GM12878 (cell line): ENCODE data around the gene EIF4EBP2. TPM values are rescaled to one million over a fixed set of nuclear protein-coding genes. Genes with fewer than 3 reads are reported as not detected.

Experiments
- ATAC-seq: fragments of 200-7000 bp; cut with Tn5 transposase; 3 replicates; pipeline ENCODE4 v1.9.1; 2020; ENCODE audit warnings: mild to moderate bottlenecking, moderate library complexity
- BruUV-seq: library from RNA; stranded (reverse); fragments of 400-500 nt; replicated peaks from 2 replicates; lab custom pipeline; 2021; lab: Mats Ljungman, UMichigan
- CTCF ChIA-PET: fragments of 300-600 bp; sonication (Branson Sonifier 250); formaldehyde crosslinking; extraction: SDS; loops from one replicate; lab custom pipeline; 2021; ENCODE audit warnings: inconsistent platforms; lab: Yijun Ruan, JAX
- POLR2A ChIA-PET: fragments of 350-600 bp; formaldehyde crosslinking; extraction: SDS; loops from one replicate; lab custom pipeline; 2021; ENCODE audit warnings: inconsistent platforms; lab: Charles Lee
- RAD21 ChIA-PET: fragments of 300-600 bp; sonication (Branson Sonifier 250); formaldehyde crosslinking; loops from one replicate; lab custom pipeline; 2023; ENCODE audit warnings: antibody characterized with exemption; ENCODE audit not compliant: unreplicated experiment; lab: Charles Lee
- SMC1A ChIA-PET: fragments of 300-600 bp; sonication (Branson Sonifier 250); formaldehyde crosslinking; loops from one replicate; lab custom pipeline; 2023; ENCODE audit not compliant: unreplicated experiment, uncharacterized antibody; lab: Charles Lee
- DNase-seq: peaks from one replicate; pipeline ENCODE4 v3.0.0-alpha.2; 2011; ENCODE audit warnings: low read depth, low spot score
- FAIRE-seq: peaks from 3 replicates; lab custom pipeline; 2011; peaks lifted over from hg19 to GRCh38; lab: Jason Lieb, UNC
- H2AFZ ChIP-seq: 2 replicates; pipeline ENCODE4 v1.6.0; 2011; ENCODE audit warnings: low read depth, low read length, control low read depth; ENCODE audit not compliant: control insufficient read depth
- H3K27ac ChIP-seq: 2 replicates; pipeline ENCODE4 v1.5.1; 2011; ENCODE audit warnings: control low read depth; ENCODE audit not compliant: control insufficient read depth, insufficient read depth
- H3K27me3 ChIP-seq, 2 experiments: replicated peaks in 1 of 2; 2 replicates each; pipeline versions ENCODE4 v1.6.0 to v1.6.1; 2011; ENCODE audit warnings: low read length in 1 of 2; ENCODE audit not compliant: control insufficient read depth in 2 of 2, insufficient read depth in 2 of 2
- H3K36me3 ChIP-seq, 2 experiments: 2 replicates each; pipeline ENCODE4 v1.5.1; 2011; ENCODE audit warnings: low read length in 1 of 2; ENCODE audit not compliant: control insufficient read depth in 2 of 2, insufficient read depth in 2 of 2
- H3K4me1 ChIP-seq: 2 replicates; pipeline ENCODE4 v1.6.1; 2011; ENCODE audit warnings: mild to moderate bottlenecking, low read length, moderate library complexity, mixed read lengths; ENCODE audit not compliant: control insufficient read depth, insufficient read depth
- H3K4me2 ChIP-seq: 2 replicates; pipeline ENCODE4 v1.6.0; 2011; ENCODE audit warnings: control low read depth; ENCODE audit not compliant: control insufficient read depth, insufficient read depth
- H3K4me3 ChIP-seq: fragments of 200-600 bp; sonication (generic); 2 replicates; pipeline ENCODE4 v1.5.1; 2016
- H3K79me2 ChIP-seq: 2 replicates; pipeline ENCODE4 v1.6.0; 2011; ENCODE audit warnings: low read length; ENCODE audit not compliant: control insufficient read depth, insufficient read depth
- H3K9ac ChIP-seq: 2 replicates; pipeline ENCODE4 v1.8.0; 2011; ENCODE audit warnings: low read length, control low read depth, mixed read lengths; ENCODE audit not compliant: control insufficient read depth, insufficient read depth
- H3K9me3 ChIP-seq: replicated peaks from 3 replicates; pipeline ENCODE4 v1.5.1; 2011; ENCODE audit warnings: mild to moderate bottlenecking, low read length; ENCODE audit not compliant: control insufficient read depth, insufficient read depth
- H4K20me1 ChIP-seq: 2 replicates; pipeline ENCODE4 v1.6.0; 2011; ENCODE audit not compliant: control insufficient read depth, insufficient read depth
- BACH1 ChIP-seq: fragments of 450-650 bp; IDR thresholded peaks from 2 replicates; pipeline ENCODE4 v1.6.1; 2017; ENCODE audit warnings: mild to moderate bottlenecking, borderline replicate concordance
- CEBPB ChIP-seq, 2 experiments: fragments of 150-350 bp in 1 of 2; IDR thresholded peaks; 2 replicates each; pipeline ENCODE4 v1.6.1; 2012 to 2014; ENCODE audit warnings: low read depth in 2 of 2, low read length in 2 of 2, borderline replicate concordance in 1 of 2, inconsistent platforms in 1 of 2
- EP300 ChIP-seq, 2 experiments: fragments of 150-350 bp in 1 of 2; IDR thresholded peaks; 2 replicates each; pipeline ENCODE4 v1.6.1; 2011 to 2012; ENCODE audit warnings: low read depth in 2 of 2, low read length in 2 of 2, borderline replicate concordance in 1 of 2, improper control_type of control experiment in 1 of 2, inconsistent platforms in 1 of 2; ENCODE audit not compliant: control insufficient read depth in 1 of 2
- ETV6 ChIP-seq, 2 experiments: fragments of 450-650 bp in 1 of 2; IDR thresholded peaks in 1 of 2; conservative IDR thresholded peaks in 1 of 2; 2 replicates each; pipeline ENCODE4 v1.6.1; 2014; ENCODE audit warnings: antibody characterized with exemption in 1 of 2, borderline replicate concordance in 1 of 2, low read depth in 1 of 2, mild to moderate bottlenecking in 1 of 2, moderate library complexity in 1 of 2
- KLF5 ChIP-seq: fragments of 450-650 bp; IDR thresholded peaks from 2 replicates; pipeline ENCODE4 v1.6.1; 2014; ENCODE audit warnings: mild to moderate bottlenecking; ENCODE audit not compliant: partially characterized antibody
- TCF12 ChIP-seq: IDR thresholded peaks from 2 replicates; pipeline ENCODE4 v1.6.1; 2011; ENCODE audit warnings: low read depth, mild to moderate bottlenecking, low read length
- USF1 ChIP-seq: IDR thresholded peaks from 2 replicates; pipeline ENCODE4 v1.6.1; 2011; ENCODE audit warnings: borderline replicate concordance, low read depth, mild to moderate bottlenecking, moderate library complexity, mixed read lengths, low read length; ENCODE audit not compliant: insufficient read depth; ENCODE audit errors: extremely low read length
- YY1 ChIP-seq: IDR thresholded peaks from 2 replicates; pipeline ENCODE4 v1.6.1; 2011; ENCODE audit warnings: low read depth, mild to moderate bottlenecking, low read length
- ZBTB40 ChIP-seq: fragments of 450-650 bp; IDR thresholded peaks from 2 replicates; pipeline ENCODE4 v1.6.1; 2016; ENCODE audit warnings: mild to moderate bottlenecking, moderate library complexity, borderline replicate concordance
- ZNF592 ChIP-seq: fragments of 450-650 bp; IDR thresholded peaks from 2 replicates; pipeline ENCODE4 v1.6.1; 2017; ENCODE audit warnings: mild to moderate bottlenecking, moderate library complexity
- WGBS: methylation state at CpG from one replicate; pipeline ENCODE4 v1.1.6; 2016; ENCODE audit warnings: low lambda C conversion rate; ENCODE audit not compliant: insufficient replicate concordance, insufficient coverage; ENCODE audit errors: missing lambda C conversion rate; 5-methylcytosine and 5-hydroxymethylcytosine counted together
- in situ Hi-C: fragments of 300-500 bp; cut with MboI; formaldehyde crosslinking; loops from 9 replicates; pipeline ENCODE4 v1.14.3; 2018; ENCODE audit warnings: mixed read lengths
- intact Hi-C: fragments of 100-400 bp; cut with micrococcal nuclease; formaldehyde crosslinking; loops from one replicate; pipeline ENCODE4 v1.14.2; 2022; ENCODE audit not compliant: unreplicated experiment
- polyA plus RNA-seq, 11 experiments: library from polyadenylated mRNA; depleted of rRNA in 4 of 11; unstranded in 6 of 11; stranded (reverse) in 5 of 11; fragments of >200 nt; fragmentation: Nextera tagmentation in 4 of 11; fragmentation: Illumina TruSeq in 1 of 11; extraction: Ambion mirVana in 4 of 11; extraction: Trizol in 1 of 11; gene quantifications; 1 replicate in 1 of 11; 2 replicates in 10 of 11; pipeline versions ENCODE4 v1.2.1 to v1.2.3, GENCODE V29; 2011 to 2016; ENCODE audit warnings: inconsistent platforms in 2 of 11, missing spikeins in 2 of 11, low read depth in 1 of 11
- total RNA-seq, 4 experiments: library from RNA; depleted of rRNA in 3 of 4; stranded (reverse); fragments of >200 nt in 3 of 4; fragmentation: Illumina TruSeq in 1 of 4; extraction: Trizol in 1 of 4; gene quantifications; 2 replicates each; pipeline versions ENCODE4 v1.2.1 to v1.2.3, GENCODE V29; 2013 to 2021

EIF4EBP2 gene
- total and polyA plus RNA-seq, 10 of the 15 experiments (the other 5 are each of a cell fraction or from before 2014, with no cell fraction given) = 14.4 to 51.3 (median 28.9) TPM

GRCh38 chr10:70369498-70370018, 34.4 kb upstream of the EIF4EBP2 start:
- no peaks in the 10 kb centered on the region for H3K27me3 ChIP-seq
- intact Hi-C loops (no loop called here), in situ Hi-C loops (no loop called here)
- H3K9me3 ChIP-seq = no peaks in the 10 kb centered on the region
- H3K4me3 ChIP-seq = no peak overlapping the region
- H3K4me1 ChIP-seq = no peaks in the 10 kb centered on the region
- FAIRE-seq = no peak
- H3K27ac ChIP-seq = no peak overlapping the region
- H4K20me1 ChIP-seq = no peaks in the 10 kb centered on the region
- H2AFZ ChIP-seq = no peak overlapping the region
- no peaks in the 10 kb centered on the region for H3K79me2 ChIP-seq
- WGBS = 80% methylated on average over 8 of the region's 8 CpGs
- no peak overlapping the region for H3K4me2 ChIP-seq
- H3K9ac ChIP-seq = no peak overlapping the region
- CTCF ChIA-PET = interaction anchor here (12.0 kb wide), 1 partner anchor 147 kb away, joined by 611 read pairs; no protein-coding TSS in a partner anchor
- POLR2A ChIA-PET = no interaction called here
- ATAC-seq = no peak
- SMC1A ChIA-PET = interaction anchor here (0.8 kb wide), 1 partner anchor 148 kb away, joined by 3 read pairs; no protein-coding TSS in a partner anchor
- no peaks in the 10 kb centered on the region; a peak in 3 of 4 replicates for H3K36me3 ChIP-seq
- DNase-seq = no peak
- BruUV-seq = no TSS peak
- RAD21 ChIA-PET = interaction anchor here (19.9 kb wide), 1 partner anchor 145 kb away, joined by 675 read pairs; the partner anchor contains the start of gene PPA1
- TF ChIP-seq EP300 (IDR thresholded peaks at IDR 0.05; ENCODE audit: borderline replicate concordance in 1 of 2, control insufficient read depth in 1 of 2, low read depth in 2 of 2, low read length in 2 of 2) (no peak), ZNF592 (no peak), BACH1 (no peak), ETV6 (conservative IDR thresholded peaks at IDR 0.05 in 1 of 2, IDR thresholded peaks at IDR 0.05 in 1 of 2; ENCODE audit: borderline replicate concordance in 1 of 2, low read depth in 1 of 2) (no peak), KLF5 (no peak), ZBTB40 (no peak), USF1 (no peak), CEBPB (IDR thresholded peaks at IDR 0.05; ENCODE audit: borderline replicate concordance in 1 of 2, low read depth in 2 of 2, low read length in 2 of 2) (no peak), YY1 (no peak), TCF12 (no peak)
